ENCODE measurements around the gene TENT4A.

Gene TENT4A

GRCh38 chr5:6792911-6793471 lies 79.8 kb downstream of the TENT4A start:
- no peaks in the 10 kb centered on the region for H3K4me1 ChIP-seq (ENCODE audit: insufficient read depth, low read length)
- no peaks in the 10 kb centered on the region for H3K9me3 ChIP-seq (ENCODE audit: low read length)
- no peaks in the 10 kb centered on the region for H3K27me3 ChIP-seq (ENCODE audit: control insufficient read depth in 1 of 2, insufficient read depth in 2 of 2, low read length in 2 of 2)
- H3K27ac ChIP-seq (ENCODE audit: low read depth, low read length): no peak overlapping the region
- H3K9ac ChIP-seq (ENCODE audit: low read length): no peak overlapping the region
- H3K4me3 ChIP-seq (ENCODE audit: low read depth in 1 of 2, low read length in 2 of 2): no peak overlapping the region
- H3K36me3 ChIP-seq (ENCODE audit: insufficient read depth, low read length): no peaks in the 10 kb centered on the region

GRCh38 chr5:6801236-6801635 lies 88.0 kb downstream of the TENT4A start:
- Histone ChIP-seq H3K27me3 (ENCODE audit: control insufficient read depth in 1 of 2, insufficient read depth in 2 of 2, low read length in 2 of 2) (no peaks in the 10 kb centered on the region), H3K27ac (ENCODE audit: low read depth, low read length) (no peak overlapping the region), H3K4me1 (ENCODE audit: insufficient read depth, low read length) (no peaks in the 10 kb centered on the region), H3K9ac (ENCODE audit: low read length) (no peak overlapping the region), H3K9me3 (ENCODE audit: low read length) (no peaks in the 10 kb centered on the region), H3K4me3 (ENCODE audit: low read depth in 1 of 2, low read length in 2 of 2) (no peak overlapping the region), H3K36me3 (ENCODE audit: insufficient read depth, low read length) (no peaks in the 10 kb centered on the region)

- H3K4me3 ChIP-seq (ENCODE audit: low read depth in 1 of 2, low read length in 2 of 2): no peak overlapping the region
- no peak overlapping the region for H3K27ac ChIP-seq (ENCODE audit: low read depth, low read length)
- no peaks in the 10 kb centered on the region for H3K27me3 ChIP-seq (ENCODE audit: control insufficient read depth in 1 of 2, insufficient read depth in 2 of 2, low read length in 2 of 2)
- H3K9me3 ChIP-seq (ENCODE audit: low read length): no peaks in the 10 kb centered on the region
- H3K4me1 ChIP-seq (ENCODE audit: insufficient read depth, low read length): no peaks in the 10 kb centered on the region
- H3K9ac ChIP-seq (ENCODE audit: low read length): no peak overlapping the region
- H3K36me3 ChIP-seq (ENCODE audit: insufficient read depth, low read length): no peaks in the 10 kb centered on the region
These were observed 90.8 kb downstream of the TENT4A start for GRCh38 chr5:6803981-6804550.

GRCh38 chr5:6804766-6805501 lies 91.7 kb downstream of the TENT4A start:
- H3K27ac ChIP-seq (ENCODE audit: low read depth, low read length): no peak overlapping the region
- H3K4me3 ChIP-seq (ENCODE audit: low read depth in 1 of 2, low read length in 2 of 2): no peak overlapping the region
- H3K36me3 ChIP-seq (ENCODE audit: insufficient read depth, low read length): no peaks in the 10 kb centered on the region
- H3K27me3 ChIP-seq (ENCODE audit: control insufficient read depth in 1 of 2, insufficient read depth in 2 of 2, low read length in 2 of 2): no peaks in the 10 kb centered on the region
- H3K4me1 ChIP-seq (ENCODE audit: insufficient read depth, low read length): no peaks in the 10 kb centered on the region
- no peaks in the 10 kb centered on the region for H3K9me3 ChIP-seq (ENCODE audit: low read length)
- no peak overlapping the region for H3K9ac ChIP-seq (ENCODE audit: low read length)

- no peak overlapping the region for H3K4me3 ChIP-seq (ENCODE audit: low read depth in 1 of 2, low read length in 2 of 2)
- H3K36me3 ChIP-seq (ENCODE audit: insufficient read depth, low read length): no peaks in the 10 kb centered on the region
- H3K9ac ChIP-seq (ENCODE audit: low read length): no peak overlapping the region
- H3K4me1 ChIP-seq (ENCODE audit: insufficient read depth, low read length): no peaks in the 10 kb centered on the region
- no peaks in the 10 kb centered on the region for H3K27me3 ChIP-seq (ENCODE audit: control insufficient read depth in 1 of 2, insufficient read depth in 2 of 2, low read length in 2 of 2)
- no peaks in the 10 kb centered on the region for H3K9me3 ChIP-seq (ENCODE audit: low read length)
- no peak overlapping the region for H3K27ac ChIP-seq (ENCODE audit: low read depth, low read length)
These were observed 92.6 kb downstream of the TENT4A start for GRCh38 chr5:6805841-6806240.
